SW480 (cell line): ENCODE results near the gene ADSL.
A peak's percentile ranks its signal among the peaks of the same experiment; 100 is the strongest.
"Not testable (repeated sequence)": the region's sequence is repeated elsewhere in the genome, so short reads cannot be mapped to it uniquely, and the experiment has no call there.

ENCODE experiments used
- DNase-seq: peaks from one replicate; pipeline ENCODE4 v3.0.0-alpha.2; 2016; ENCODE audit warnings: low spot score

ADSL gene

DNA sequence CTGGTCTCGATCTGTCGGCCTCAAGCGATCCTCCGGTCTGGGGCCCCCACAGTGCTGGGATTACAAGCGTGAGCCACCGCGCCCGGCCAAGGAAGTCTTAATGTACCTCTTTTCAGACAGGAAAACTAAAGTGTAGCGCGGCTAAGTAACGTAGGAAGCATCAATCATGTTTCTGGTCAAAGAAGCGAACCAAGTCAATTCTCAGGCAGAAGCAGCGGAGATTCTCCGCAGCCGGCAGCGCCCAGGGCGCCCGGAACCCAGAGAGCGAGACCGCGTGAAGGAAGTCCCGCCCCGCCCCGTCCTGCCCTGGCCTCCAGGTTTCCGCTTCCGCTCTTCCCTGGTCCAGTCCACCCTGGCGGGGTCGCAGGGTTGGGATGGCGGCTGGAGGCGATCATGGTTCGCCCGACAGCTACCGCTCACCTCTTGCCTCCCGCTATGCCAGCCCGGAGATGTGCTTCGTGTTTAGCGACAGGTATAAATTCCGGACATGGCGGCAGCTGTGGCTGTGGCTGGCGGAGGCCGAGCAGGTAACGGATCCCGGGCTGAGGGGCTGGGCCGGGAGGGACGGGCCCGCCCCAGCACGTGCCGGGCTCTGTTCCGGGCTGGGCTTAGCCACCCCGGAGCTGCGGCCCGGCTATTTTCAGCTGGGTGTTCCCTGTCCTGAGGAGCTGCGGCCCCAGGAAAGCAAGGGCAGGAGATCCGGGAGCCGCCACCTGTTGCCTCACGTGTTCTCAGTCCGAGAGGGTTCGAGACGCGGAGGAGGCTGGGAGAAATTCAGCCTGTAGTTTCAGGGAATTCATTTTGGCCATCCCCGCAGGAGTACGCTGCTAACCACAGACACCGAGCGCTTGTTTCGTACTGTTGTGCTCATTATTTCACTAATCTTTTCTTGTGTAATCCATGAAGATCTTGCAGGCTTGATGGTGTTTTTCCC lies at the start of gene ADSL:
TSS of gene ADSL (plus strand) at position 316 of the 934 bp plus-strand sequence. CDS start at position 375, 59 bp downstream.
- DNase-seq: peak; percentile 86

DNA sequence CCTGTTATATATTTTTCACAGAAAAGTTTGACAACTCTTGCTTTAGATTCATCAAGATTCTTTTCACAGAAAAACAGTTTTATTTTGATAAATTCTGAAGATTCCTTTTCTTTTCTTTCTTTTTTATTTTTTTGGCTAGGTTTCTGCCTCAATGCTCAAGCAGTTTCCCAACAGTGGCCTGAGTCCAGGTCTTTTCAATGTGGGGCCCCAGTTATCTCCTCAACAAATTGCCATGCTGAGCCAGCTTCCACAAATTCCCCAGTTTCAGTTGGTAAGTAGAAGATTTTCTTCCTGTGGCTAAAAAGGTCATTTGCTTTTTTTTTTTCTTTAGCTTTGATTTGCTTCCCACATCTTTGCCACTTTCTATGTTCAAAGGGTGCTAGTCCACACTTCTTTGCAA lies 46.0 kb upstream of the ADSL start:
- DNase-seq: no peak

DNA sequence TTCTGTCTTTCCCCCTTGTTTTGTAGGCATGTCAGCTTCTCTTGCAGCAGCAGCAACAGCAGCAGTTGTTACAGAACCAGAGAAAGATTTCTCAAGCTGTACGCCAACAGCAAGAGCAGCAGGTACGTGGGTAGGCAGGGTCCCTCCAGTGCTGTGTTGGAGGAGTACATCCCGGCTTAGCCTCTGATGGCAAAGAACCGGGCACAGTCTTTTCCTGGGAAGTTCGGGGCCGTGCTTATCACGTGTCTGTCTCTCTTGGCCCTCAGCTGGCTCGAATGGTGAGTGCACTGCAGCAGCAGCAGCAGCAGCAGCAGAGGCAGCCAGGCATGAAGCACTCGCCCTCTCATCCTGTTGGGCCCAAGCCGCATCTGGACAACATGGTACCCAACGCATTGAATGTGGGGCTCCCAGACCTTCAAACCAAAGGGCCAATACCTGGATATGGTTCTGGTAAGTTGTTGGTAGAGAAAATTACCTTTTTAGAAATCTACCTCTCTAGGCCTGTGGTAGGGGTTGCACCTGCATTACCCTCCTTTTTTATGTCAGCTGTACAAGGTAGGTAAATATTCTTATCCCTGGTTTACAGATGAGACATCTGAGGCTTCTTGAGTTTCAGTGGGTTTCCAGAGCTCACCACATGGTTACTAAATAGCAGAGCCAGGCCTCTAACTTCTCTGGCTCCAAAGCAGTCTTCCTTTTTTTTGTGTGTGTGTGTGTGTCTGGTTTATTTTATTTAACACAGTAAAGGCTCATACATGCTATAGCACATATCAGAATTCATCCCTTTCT lies 45.2 kb upstream of the ADSL start:
- no peak for DNase-seq

DNA sequence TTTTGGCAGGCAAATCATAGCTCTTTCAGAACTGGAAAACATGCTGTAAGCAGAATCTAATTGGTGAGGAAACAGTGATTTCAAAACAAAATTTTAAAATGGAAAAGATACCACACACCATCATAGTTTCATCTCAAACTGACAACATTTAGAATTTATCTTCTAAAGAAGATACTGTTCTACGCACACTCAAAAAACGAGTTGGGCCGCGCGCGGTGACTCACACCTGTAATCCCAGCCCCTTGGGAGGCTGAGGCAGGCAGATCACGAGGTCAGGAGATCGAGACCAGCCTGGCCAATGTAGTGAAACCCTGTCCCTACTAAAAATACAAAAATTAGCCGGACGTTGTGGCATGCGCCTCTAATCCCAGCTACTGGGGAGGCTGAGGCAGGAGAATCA lies 44.2 kb upstream of the ADSL start:
- no peak for DNase-seq

DNA sequence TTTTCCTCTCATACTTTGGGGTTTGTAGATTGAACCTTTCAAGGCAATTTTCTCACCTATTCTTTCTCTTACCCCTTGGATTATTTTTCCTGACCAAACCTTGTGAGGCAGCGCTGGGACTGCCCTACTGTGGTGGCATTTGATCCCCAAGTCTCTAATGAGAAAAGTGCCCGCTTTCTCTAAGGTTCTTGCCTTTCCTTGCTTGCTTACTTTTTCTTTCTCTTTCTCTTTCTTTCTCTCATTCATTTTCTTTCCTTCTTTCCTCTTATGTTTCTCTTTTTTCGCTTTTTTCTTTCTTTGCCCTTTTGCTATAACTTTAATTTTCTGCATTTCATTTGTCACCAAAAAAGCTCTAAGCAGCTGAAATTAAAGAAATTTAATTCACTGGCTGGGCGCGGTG lies 40.7 kb upstream of the ADSL start:
- DNase-seq: no peak

DNA sequence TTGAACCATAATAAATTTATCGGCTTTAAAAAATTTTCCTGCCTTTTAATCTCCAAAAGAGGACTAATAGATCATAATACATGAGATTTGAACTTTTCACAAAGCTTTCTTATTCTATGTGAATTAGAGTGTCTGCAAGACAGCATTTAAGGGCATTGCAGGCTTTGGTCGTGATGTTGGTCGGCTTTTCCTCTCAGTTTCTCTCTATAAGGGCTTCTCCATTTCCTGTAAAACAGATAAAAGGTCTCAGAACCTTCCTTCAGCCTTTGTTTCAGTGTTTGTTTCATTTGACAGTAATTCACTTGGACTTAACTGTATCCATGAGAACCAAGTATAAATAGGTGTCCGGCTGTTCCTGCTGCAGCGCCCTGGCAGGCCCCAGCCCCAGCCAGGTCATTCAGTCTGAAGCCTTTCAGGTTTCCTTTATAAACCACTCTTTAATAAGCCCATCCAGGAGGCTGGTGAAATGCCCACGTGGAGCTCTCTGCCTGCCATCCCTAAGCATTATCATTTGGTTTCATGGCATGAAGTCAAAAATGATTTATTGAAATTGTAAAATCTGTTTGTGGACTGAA lies 37.2 kb upstream of the ADSL start:
- no peak for DNase-seq

DNA sequence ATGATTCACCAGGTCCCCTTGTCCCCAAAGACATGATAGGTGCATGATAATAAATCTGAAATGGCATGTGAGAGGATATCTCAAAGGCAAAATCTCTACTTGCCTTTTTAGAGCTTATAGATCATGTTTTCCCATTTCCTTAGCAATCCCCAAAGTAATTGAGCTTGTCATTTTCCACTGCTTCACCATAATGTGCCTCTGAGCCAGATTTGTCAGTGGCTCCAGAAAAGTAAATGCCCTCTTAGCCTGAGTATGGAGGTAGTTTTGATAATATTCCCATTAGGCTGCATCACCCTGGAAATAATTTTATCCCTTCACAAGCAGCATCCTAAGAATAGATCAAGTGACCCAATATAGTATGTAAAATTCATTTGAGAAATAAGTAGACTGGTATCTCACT lies 36.7 kb upstream of the ADSL start:
- no peak for DNase-seq

DNA sequence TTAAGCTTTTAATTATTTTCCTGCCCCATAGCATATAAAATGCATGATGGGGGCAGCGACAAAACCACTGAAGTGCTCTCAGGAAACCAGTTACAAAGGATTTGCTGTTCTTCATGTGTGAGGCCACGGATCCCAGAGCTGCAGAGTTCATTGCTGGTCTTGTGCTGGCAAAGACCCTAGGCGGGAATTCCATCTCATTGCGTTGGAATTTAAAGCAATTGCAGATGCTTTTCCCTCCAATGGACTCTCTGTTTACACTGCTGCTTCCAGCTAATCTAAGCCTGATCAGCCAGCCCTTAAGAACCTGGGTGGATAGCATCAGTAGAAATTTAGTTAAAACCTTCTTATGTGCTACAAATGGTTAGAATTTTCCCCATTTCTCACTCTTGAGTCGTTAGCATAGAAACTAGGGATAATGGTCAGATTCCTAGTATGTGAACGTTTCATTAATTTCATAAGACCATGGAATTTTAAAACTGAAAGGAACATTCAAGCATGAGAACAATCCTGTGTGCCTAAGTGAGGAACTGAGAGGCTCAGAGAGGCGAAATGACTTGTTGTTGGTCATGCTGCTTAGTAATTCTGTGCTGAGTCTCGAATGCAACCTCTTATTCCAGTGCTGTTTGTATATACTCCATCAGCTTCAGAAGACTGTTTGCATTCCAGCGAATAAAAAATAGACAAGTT lies 36.1 kb upstream of the ADSL start:
- no peak for DNase-seq

DNA sequence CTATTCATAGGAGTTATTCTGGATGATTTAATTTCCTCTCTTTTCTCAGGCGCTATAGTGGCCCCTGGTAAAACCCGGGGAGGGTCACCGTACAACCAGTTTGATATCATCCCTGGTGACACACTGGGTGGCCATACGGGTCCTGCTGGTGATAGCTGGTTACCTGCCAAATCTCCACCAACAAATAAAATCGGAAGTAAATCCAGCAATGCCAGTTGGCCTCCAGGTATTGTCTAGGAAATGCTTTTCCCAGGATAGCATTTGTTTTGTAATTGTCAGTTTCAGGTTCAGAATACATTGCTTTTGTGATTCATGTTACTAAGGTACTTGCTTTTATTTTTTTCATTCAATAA lies 35.6 kb upstream of the ADSL start:
- no peak for DNase-seq

DNA sequence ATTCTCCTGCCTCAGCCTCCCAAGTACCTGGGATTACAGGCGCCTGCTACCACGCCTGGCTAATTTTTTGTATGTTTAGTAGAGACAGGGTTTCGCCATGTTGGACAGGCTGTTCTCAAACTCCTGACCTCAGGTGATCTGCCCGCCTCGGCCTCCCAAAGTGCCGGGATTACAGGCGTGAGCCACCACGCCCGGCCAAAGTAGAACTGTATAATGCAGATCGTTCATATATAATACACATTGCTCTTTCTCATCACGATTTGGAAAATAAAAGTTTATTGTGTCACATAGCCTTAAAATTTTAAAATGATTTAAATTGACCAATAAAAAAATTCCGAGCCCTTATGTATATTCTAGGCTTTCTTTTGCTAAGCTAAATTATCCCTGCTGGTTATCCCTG lies 34.7 kb upstream of the ADSL start:
- not testable (repeated sequence) for DNase-seq

DNA sequence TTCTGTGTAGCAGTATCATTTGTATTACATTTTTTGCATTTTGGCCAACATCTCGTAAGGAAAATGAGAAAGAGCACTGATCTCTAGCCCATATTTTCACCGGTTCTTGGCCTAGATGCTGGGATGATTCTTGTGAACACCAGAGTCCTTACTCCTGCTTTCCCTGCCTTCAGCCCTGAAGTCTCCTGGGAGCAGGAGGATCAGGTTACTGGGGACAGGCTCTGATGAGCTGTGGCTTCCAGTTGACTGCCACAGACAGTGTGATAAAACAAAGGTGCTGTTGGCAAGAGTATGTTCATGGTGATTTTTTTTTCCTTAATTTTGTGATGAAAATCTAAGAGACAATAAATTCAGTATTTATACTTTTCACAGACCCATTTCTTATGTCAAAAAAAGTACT lies 34.2 kb upstream of the ADSL start:
- no peak for DNase-seq

DNA sequence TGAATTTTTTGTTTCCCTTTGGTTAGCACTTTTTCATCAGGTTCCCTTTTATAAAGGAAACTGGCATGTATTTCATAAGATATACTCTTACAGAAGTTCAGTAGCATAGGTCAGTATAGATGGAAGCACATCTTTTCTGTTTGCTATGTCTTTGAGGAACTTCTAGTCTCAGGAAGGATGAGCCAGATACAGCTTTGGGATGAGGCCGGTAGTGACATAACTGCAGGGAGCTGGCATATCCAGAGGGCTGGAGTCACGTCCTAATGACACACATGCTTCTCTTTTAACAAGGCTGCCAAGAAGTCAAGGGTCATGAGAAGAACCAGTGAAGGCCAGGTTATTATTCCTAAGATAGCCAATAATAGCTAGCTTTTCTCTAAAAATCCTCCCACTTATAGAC lies 33.3 kb upstream of the ADSL start:
- DNase-seq: no peak

DNA sequence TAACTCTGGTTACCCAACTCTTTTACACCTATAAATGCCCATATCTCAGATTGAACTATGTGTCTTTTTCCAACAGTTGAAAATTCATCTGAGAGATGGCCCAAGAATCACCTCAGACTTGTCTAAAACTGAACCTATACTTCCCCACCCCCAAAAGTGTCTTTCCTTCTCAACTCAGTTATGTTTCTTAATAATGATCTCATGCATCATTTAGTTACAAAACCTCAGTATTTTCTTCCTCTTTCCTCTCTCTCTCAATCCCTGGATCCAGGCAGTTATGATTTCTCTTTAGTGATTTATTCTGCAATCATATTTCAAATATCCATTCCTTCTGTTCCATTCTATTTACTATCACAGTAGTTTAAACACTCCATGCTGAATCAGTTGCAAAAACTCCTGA lies 32.3 kb upstream of the ADSL start:
- no peak for DNase-seq

DNA sequence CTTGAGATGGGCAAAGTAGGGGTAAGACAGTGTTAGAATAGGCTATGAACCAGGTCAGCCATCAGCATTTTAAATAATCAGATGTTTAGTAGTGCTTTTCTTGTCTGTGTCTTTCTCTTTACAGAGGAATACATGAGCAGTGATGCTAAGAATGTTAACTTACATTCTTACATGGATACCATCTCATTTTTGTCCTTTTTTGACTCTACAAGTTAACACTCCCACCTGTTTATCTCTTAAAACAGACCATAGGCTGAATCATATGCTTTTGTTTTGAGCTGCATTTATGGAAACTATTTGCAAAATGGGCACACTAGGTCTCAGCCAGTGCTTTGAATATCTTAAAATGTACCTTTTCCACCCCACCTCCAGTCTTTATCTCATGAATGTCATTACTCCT lies 25.6 kb upstream of the ADSL start:
- no peak for DNase-seq

DNA sequence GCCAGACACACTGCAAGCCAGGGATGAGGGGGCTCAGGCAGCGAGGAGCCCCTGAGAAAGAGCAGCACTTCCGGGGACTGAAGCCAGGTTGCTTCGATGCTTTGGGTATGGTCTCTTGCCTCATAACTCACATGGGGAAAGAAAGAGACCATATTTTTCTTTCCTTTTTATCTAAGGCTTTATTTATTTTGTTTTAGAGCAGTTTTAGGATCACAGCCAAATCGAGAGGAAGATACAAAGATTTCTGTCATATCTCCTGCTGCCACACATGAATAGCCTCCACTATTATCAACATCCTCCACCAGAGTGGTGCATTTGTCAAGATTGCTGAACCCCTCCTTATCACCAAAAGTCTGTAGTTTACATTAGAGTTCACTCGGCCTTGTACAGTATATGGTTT lies 24.3 kb upstream of the ADSL start:
- DNase-seq: no peak

DNA sequence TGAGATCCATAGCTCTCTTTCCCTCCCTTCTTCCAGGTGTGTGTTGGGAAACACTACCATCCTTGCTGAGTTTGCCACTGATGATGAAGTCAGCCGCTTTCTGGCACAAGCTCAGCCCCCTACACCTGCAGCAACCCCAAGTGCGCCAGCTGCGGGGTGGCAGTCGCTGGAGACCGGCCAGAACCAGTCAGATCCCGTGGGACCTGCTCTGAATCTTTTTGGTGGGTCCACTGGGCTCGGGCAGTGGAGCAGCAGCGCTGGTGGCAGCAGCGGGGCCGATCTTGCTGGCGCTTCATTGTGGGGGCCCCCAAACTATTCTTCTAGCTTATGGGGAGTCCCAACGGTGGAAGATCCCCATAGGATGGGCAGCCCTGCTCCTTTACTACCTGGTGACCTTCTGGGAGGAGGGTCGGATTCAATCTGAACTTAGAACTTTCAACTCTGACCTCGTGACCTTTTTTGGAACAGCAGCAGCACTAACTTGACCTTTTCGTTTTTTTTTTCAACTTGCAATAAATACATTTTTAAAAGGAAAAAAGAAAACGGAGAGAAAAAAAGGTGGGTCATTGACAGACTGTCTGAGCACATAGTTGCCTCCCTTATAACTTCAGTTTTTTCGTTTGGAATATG lies 23.4 kb upstream of the ADSL start:
- no peak for DNase-seq

DNA sequence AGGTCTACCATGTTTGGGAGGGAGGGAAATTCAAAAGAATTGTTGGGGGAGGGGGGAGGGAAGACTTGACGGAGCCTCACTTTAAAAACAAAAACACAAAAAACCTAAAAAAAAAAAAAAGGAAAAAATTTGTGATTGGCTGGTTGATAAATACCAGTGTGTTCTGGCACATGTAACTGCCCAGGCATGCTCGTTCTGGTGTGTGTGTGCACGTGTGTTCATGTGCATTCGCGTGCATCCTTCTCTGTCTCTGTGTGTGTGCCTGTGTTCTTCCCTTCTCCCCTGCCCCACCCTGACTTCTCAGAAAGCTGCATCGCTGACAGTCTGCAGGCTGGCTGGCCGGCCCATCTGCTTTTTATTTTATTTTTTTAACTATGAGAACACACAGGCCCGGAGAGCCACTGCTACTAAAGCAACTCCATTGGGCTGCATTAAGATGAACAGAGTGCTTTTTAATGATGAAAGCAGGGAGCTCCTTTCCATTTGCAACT lies 22.6 kb upstream of the ADSL start:
- no peak for DNase-seq

DNA sequence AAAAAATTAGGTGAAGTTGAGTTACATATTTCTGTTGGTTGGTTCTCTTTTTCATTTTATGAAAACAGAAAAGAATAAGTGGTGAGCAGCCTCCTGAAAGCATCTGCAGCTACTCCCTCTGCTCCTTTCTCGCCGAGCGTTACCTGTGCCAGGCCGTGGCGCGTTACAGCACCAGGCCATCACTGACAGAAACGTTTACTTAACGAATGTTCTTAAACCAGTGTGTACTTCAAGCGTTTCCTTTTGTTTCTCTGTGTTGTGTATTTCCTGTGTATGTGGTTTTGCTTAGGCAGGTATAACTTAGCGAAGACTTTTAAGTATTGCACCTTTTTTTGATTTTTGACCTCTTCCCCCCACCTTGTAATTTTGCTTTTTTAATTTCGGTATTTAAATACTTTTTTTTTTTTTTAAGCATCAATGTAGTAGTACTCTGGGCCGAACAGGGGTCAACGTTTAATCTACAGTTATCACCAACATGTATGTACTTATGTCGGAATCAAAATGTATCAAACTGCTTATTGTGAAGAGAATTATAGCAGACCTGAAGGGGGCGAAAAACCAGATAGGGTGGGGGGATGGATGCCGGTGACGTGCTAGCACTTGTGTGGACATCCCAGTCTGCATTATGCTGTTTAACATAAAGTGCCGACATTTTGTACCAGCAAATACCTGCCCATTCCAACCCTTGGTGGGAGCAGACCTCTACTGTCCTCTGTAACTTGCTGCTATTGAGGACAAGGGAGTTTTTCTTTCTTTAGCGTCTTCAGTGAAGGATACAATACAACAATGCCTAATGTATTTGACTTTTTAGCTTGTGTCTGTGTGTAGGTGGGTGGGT lies 21.6 kb upstream of the ADSL start:
- DNase-seq: no peak

DNA sequence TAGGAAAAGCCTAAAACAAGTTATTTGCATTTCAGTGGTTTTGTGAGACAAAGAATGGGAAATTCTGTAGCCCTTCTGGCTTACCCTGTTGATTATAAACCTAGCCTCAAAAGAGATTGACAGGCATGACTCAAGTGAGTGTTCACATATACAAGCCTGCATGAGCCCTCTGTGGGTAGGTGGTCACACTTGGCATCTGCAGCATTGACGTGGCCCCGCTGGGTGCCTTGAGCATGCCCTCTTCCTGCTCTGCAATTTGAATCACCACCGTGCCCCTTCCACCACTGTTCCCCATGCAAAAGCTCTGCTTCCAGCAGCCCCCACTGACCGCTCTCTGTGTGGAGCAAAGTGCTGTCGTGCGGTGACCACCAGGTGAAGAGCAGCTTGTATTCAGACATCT lies 21.0 kb upstream of the ADSL start:
- no peak for DNase-seq

DNA sequence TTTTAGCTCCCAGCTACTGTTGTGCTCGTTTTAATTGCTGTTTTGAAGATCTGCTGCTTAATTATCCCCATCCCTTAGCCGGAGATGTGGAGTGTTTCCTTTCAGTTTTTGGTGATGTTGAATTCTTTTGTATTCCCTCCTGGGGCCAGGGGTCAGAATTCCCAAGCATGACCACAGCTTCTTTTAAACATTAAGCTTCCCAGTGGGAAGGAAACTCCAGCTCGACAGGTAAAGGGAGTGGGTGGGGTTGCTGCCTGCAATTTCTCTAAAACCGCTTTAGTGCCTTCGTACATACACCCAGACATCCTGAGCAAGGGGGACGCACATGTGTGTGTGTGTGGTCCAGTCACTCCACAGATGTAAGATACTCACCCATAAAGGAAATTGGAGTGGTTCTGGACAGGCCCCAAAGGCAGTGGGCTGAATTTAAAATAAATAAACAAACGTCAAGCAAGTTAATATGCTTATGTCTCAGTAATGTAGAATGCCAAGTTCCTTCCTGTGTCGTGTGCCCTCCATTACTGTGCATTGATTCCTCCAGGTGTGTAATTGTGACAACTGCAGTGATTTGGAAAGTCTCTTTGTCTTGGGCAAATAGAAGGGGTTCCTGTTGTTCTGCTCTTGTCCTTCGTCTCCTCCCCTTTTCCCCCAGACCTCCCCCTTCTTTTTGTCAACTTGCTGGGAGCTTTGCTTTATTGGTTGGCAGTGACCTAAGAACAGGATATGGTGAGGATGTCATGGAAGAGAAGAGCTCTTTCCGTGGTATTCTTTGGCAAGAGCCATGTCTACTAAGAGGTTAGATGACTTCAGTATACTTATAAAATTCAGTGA lies 19.2 kb upstream of the ADSL start:
- DNase-seq: no peak
